Activated T-cell treated with anti-CD3 and anti-CD28 coated beads, Interleukin-2, amount 50 U/mL, for 72 hours (primary cell): ENCODE measurements around the gene APOBEC3G. TPM values are rescaled to one million over a fixed set of nuclear protein-coding genes. Genes with fewer than 3 reads are reported as not detected.
"Not testable (repeated sequence)": the region's sequence is repeated elsewhere in the genome, so short reads cannot be mapped to it uniquely, and the experiment has no call there.

ENCODE experiments used
- ATAC-seq, 2 donors: fragments of 150-1000 bp; cut with Tn5 transposase; replicated peaks in 1 of 2; 2 replicates each; pipeline ENCODE4 v1.10.0; 2021; ENCODE audit warnings: moderate library complexity in 2 of 2, mild to moderate bottlenecking in 1 of 2
- DNase-seq, 2 donors: peaks; one replicate each; pipeline ENCODE4 v3.0.0; 2021 to 2022; ENCODE audit warnings: mixed read lengths in 1 of 2
- H3K27ac Mint-ChIP-seq: one replicate; pipeline ENCODE4 v1.8.0; 2022; ENCODE audit warnings: mild to moderate bottlenecking, moderate library complexity, mixed read lengths
- H3K27me3 Mint-ChIP-seq: one replicate; pipeline ENCODE4 v1.8.0; 2022; ENCODE audit warnings: low read depth, mixed read lengths
- H3K36me3 Mint-ChIP-seq, 2 donors: one replicate each; pipeline ENCODE4 v1.8.0; 2022; ENCODE audit warnings: mixed read lengths in 2 of 2, mild to moderate bottlenecking in 1 of 2; ENCODE audit not compliant: insufficient read depth in 2 of 2
- H3K4me1 Mint-ChIP-seq: one replicate; pipeline ENCODE4 v1.8.0; 2022; ENCODE audit warnings: low read depth, mixed read lengths
- H3K4me3 Mint-ChIP-seq, 2 donors: one replicate each; pipeline ENCODE4 v1.8.0; 2022; ENCODE audit warnings: mild to moderate bottlenecking in 2 of 2, mixed read lengths in 2 of 2, moderate library complexity in 2 of 2
- H3K9me3 Mint-ChIP-seq, 2 donors: one replicate each; pipeline ENCODE4 v1.8.0; 2022; ENCODE audit warnings: mixed read lengths in 2 of 2
- total RNA-seq, 2 donors: library from RNA; stranded (reverse); gene quantifications; one replicate each; pipeline ENCODE4 v1.2.3, GENCODE V29; 2022

Gene APOBEC3G
- total RNA-seq, 2 donors from 2014 or later, result 77.8 to 115 TPM

- not testable (repeated sequence) for DNase-seq, H3K9me3 Mint-ChIP-seq, H3K27me3 Mint-ChIP-seq, H3K36me3 Mint-ChIP-seq, H3K27ac Mint-ChIP-seq, ATAC-seq, H3K4me3 Mint-ChIP-seq
- H3K4me1 Mint-ChIP-seq, result peaks cover 34% of the 10 kb centered on the region
Observed at GRCh38 chr22:39045136-39045535, 31.9 kb upstream of the APOBEC3G start.

GRCh38 chr22:39049486-39049885, 27.6 kb upstream of the APOBEC3G start:
- not testable (repeated sequence) for H3K27me3 Mint-ChIP-seq, H3K36me3 Mint-ChIP-seq, DNase-seq, H3K4me3 Mint-ChIP-seq, H3K9me3 Mint-ChIP-seq, H3K27ac Mint-ChIP-seq, ATAC-seq
- peaks cover 18% of the 10 kb centered on the region for H3K4me1 Mint-ChIP-seq

GRCh38 chr22:39051844-39052495, 25.1 kb upstream of the APOBEC3G start:
- not testable (repeated sequence) for H3K4me3 Mint-ChIP-seq, H3K36me3 Mint-ChIP-seq, H3K4me1 Mint-ChIP-seq, H3K27me3 Mint-ChIP-seq, H3K9me3 Mint-ChIP-seq, ATAC-seq, DNase-seq, H3K27ac Mint-ChIP-seq

GRCh38 chr22:39055658-39056057, 21.4 kb upstream of the APOBEC3G start:
- no peaks in the 10 kb centered on the region for H3K9me3 Mint-ChIP-seq
- no peak overlapping the region for H3K27ac Mint-ChIP-seq
- no peak for ATAC-seq
- DNase-seq, result no peak
- H3K4me1 Mint-ChIP-seq, result no peaks in the 10 kb centered on the region
- no peaks in the 10 kb centered on the region for H3K36me3 Mint-ChIP-seq
- no peak overlapping the region for H3K4me3 Mint-ChIP-seq
- H3K27me3 Mint-ChIP-seq, result no peaks in the 10 kb centered on the region

- H3K4me3 Mint-ChIP-seq, H3K9me3 Mint-ChIP-seq, DNase-seq, H3K36me3 Mint-ChIP-seq, H3K27me3 Mint-ChIP-seq, ATAC-seq, H3K27ac Mint-ChIP-seq: not testable (repeated sequence)
- peaks cover 18% of the 10 kb centered on the region for H3K4me1 Mint-ChIP-seq
Observed at GRCh38 chr22:39061290-39061689, 15.8 kb upstream of the APOBEC3G start.

- H3K27me3 Mint-ChIP-seq, H3K4me3 Mint-ChIP-seq, H3K9me3 Mint-ChIP-seq, DNase-seq, H3K27ac Mint-ChIP-seq, H3K36me3 Mint-ChIP-seq, ATAC-seq: not testable (repeated sequence)
- H3K4me1 Mint-ChIP-seq, result peaks cover 18% of the 10 kb centered on the region
Observed at GRCh38 chr22:39061951-39062350, 15.1 kb upstream of the APOBEC3G start.

- H3K9me3 Mint-ChIP-seq, DNase-seq, H3K27me3 Mint-ChIP-seq, ATAC-seq, H3K36me3 Mint-ChIP-seq, H3K4me3 Mint-ChIP-seq: not testable (repeated sequence)
- Mint-ChIP-seq H3K4me1 (peaks cover 18% of the 10 kb centered on the region), H3K27ac (peak overlapping the region; percentile 4)
Observed at GRCh38 chr22:39063904-39064303, 13.2 kb upstream of the APOBEC3G start.

GRCh38 chr22:39066442-39067276, 10.4 kb upstream of the APOBEC3G start:
- peaks cover 18% of the 10 kb centered on the region for H3K4me1 Mint-ChIP-seq
- not testable (repeated sequence) for H3K27me3 Mint-ChIP-seq, H3K27ac Mint-ChIP-seq, DNase-seq, H3K4me3 Mint-ChIP-seq, H3K9me3 Mint-ChIP-seq, H3K36me3 Mint-ChIP-seq
- peak in 1 of 2 donors; percentile 1 for ATAC-seq

GRCh38 chr22:39068033-39068785, 8.9 kb upstream of the APOBEC3G start:
- Mint-ChIP-seq H3K9me3 (no peaks in the 10 kb centered on the region), H3K27me3 (no peaks in the 10 kb centered on the region), H3K36me3 (no peaks in the 10 kb centered on the region), H3K4me1 (peaks cover 18% of the 10 kb centered on the region), H3K4me3 (no peak overlapping the region), H3K27ac (no peak overlapping the region)
- ATAC-seq (no peak), DNase-seq (no peak)

- no peak overlapping the region for H3K4me3 Mint-ChIP-seq
Observed at GRCh38 chr22:39070186-39070585, 6.9 kb upstream of the APOBEC3G start.

GRCh38 chr22:39072581-39072981, 4.5 kb upstream of the APOBEC3G start:
- DNase-seq, H3K9me3 Mint-ChIP-seq, H3K36me3 Mint-ChIP-seq, H3K4me3 Mint-ChIP-seq, H3K27ac Mint-ChIP-seq, H3K27me3 Mint-ChIP-seq, ATAC-seq: not testable (repeated sequence)
- H3K4me1 Mint-ChIP-seq, result peaks cover 12% of the 10 kb centered on the region

More at GRCh38 chr22:39070186-39070585, 6.9 kb upstream of the APOBEC3G start:
- H3K9me3 Mint-ChIP-seq, result no peaks in the 10 kb centered on the region
- no peak for DNase-seq
- H3K36me3 Mint-ChIP-seq, result no peaks in the 10 kb centered on the region
- no peak for ATAC-seq
- H3K27me3 Mint-ChIP-seq, result no peaks in the 10 kb centered on the region
- peaks cover 4% of the 10 kb centered on the region for H3K4me1 Mint-ChIP-seq
- no peak overlapping the region for H3K27ac Mint-ChIP-seq

GRCh38 chr22:39073981-39074380, 3.1 kb upstream of the APOBEC3G start:
- Mint-ChIP-seq H3K4me3 (no peak overlapping the region), H3K36me3 (peaks cover 0 to 1% of the 10 kb centered on the region in 2 donors), H3K27me3 (no peaks in the 10 kb centered on the region), H3K27ac (no peak overlapping the region), H3K9me3 (no peaks in the 10 kb centered on the region), H3K4me1 (peaks cover 24% of the 10 kb centered on the region)
- no peak for DNase-seq
- no peak for ATAC-seq
